Upper lobe of right lung (tissue), 1 donor: ENCODE data around the gene BDP1. TPM values are rescaled to one million over a fixed set of nuclear protein-coding genes. Genes with fewer than 3 reads are reported as not detected.

Source experiments
- ATAC-seq: fragments of 200-7000 bp; cut with Tn5 transposase; one replicate; pipeline ENCODE4 v1.9.1; 2020; ENCODE audit warnings: mild to moderate bottlenecking, moderate library complexity
- DNase-seq: peaks from one replicate; pipeline ENCODE4 v3.0.0-alpha.2; 2020
- H3K27ac ChIP-seq: fragments of 200-600 bp; one replicate; pipeline ENCODE4 v1.8.0; 2022
- H3K27me3 ChIP-seq: fragments of 200-600 bp; one replicate; pipeline ENCODE4 v1.8.0; 2022; ENCODE audit warnings: mild to moderate bottlenecking
- H3K36me3 ChIP-seq: fragments of 200-600 bp; one replicate; pipeline ENCODE4 v1.8.0; 2022
- H3K4me1 ChIP-seq: fragments of 200-600 bp; one replicate; pipeline ENCODE4 v1.8.0; 2022
- H3K4me3 ChIP-seq: fragments of 200-600 bp; one replicate; pipeline ENCODE4 v1.8.0; 2022; ENCODE audit warnings: mild to moderate bottlenecking
- H3K9me3 ChIP-seq: fragments of 200-600 bp; one replicate; pipeline ENCODE4 v1.8.0; 2022
- CTCF ChIP-seq: fragments of 200-600 bp; IDR thresholded peaks from one replicate; pipeline ENCODE4 v1.8.0; 2022; ENCODE audit warnings: antibody characterized with exemption
- intact Hi-C: fragments of 100-400 bp; cut with DNase I; formaldehyde crosslinking; loops from one replicate; pipeline ENCODE4 v1.11.0; 2022
- total RNA-seq: library from RNA; stranded (reverse); fragmentation: NEBNext Ultra II Directional; extraction: Animal tissue kit (Norgen Biotek cat#: 25700); gene quantifications from one replicate; pipeline ENCODE4 v1.2.1, GENCODE V29; 2021
- donor health status: DM: no; HTN: yes; CAD: no; lungs with severe emphysema.

BDP1 gene
- total RNA-seq, 1 donor from 2014 or later, result 28.2 TPM

- H3K4me3 ChIP-seq, result peak within 1 kb of the TSS; percentile 69
- H3K36me3 ChIP-seq, result no peaks in the 10 kb centered on the region
- H3K27me3 ChIP-seq, result no peaks in the 10 kb centered on the region
- TF ChIP-seq CTCF, result no peak
- DNase-seq, result peak; percentile 99
- intact Hi-C loops, result no loop called here
- H3K27ac ChIP-seq, result peak within 1 kb of the TSS; percentile 88
- peaks cover 15% of the 10 kb centered on the region for H3K4me1 ChIP-seq
- peak; percentile 100 for ATAC-seq
- H3K9me3 ChIP-seq, result no peaks in the 10 kb centered on the region
Observed at GRCh38 chr5:71586941-71587765, 131.7 kb downstream of the BDP1 start, which contains the start of gene MCCC2. MCCC2 (plus strand) TSS chr5:71587340; CDS start chr5:71587426, 86 bp downstream.

GRCh38 chr5:71587766-71588532 is 132.5 kb downstream of the BDP1 start:
- ATAC-seq (no peak), DNase-seq (no peak)
- no peak for TF ChIP-seq CTCF
- Histone ChIP-seq H3K36me3 (no peaks in the 10 kb centered on the region), H3K4me1 (peaks cover 15% of the 10 kb centered on the region), H3K9me3 (no peaks in the 10 kb centered on the region), H3K27ac (peak overlapping the region; percentile 88), H3K27me3 (no peaks in the 10 kb centered on the region), H3K4me3 (peak overlapping the region; percentile 69)
- intact Hi-C loops, result no loop called here

- TF ChIP-seq CTCF, result no peak
- Histone ChIP-seq H3K4me3 (peak overlapping the region; percentile 69), H3K27me3 (no peaks in the 10 kb centered on the region), H3K4me1 (peaks cover 15% of the 10 kb centered on the region), H3K27ac (no peak overlapping the region), H3K9me3 (no peaks in the 10 kb centered on the region), H3K36me3 (no peaks in the 10 kb centered on the region)
- DNase-seq (no peak), ATAC-seq (no peak)
- intact Hi-C loops, result no loop called here
Observed at GRCh38 chr5:71588533-71588885, 133.1 kb downstream of the BDP1 start.

GRCh38 chr5:71589903-71590302 is 134.5 kb downstream of the BDP1 start:
- no peak for DNase-seq
- ATAC-seq, result no peak
- no peak overlapping the region for H3K27ac ChIP-seq
- H3K9me3 ChIP-seq, result no peaks in the 10 kb centered on the region
- H3K27me3 ChIP-seq, result no peaks in the 10 kb centered on the region
- H3K4me1 ChIP-seq, result peaks cover 15% of the 10 kb centered on the region
- no peak for TF ChIP-seq CTCF
- intact Hi-C loops, result no loop called here
- H3K36me3 ChIP-seq, result no peaks in the 10 kb centered on the region
- H3K4me3 ChIP-seq, result no peak overlapping the region

GRCh38 chr5:71591100-71591499 is 135.6 kb downstream of the BDP1 start:
- Histone ChIP-seq H3K27ac (no peak overlapping the region), H3K9me3 (no peaks in the 10 kb centered on the region), H3K36me3 (peaks cover 6% of the 10 kb centered on the region), H3K4me1 (peaks cover 15% of the 10 kb centered on the region), H3K27me3 (no peaks in the 10 kb centered on the region), H3K4me3 (no peak overlapping the region)
- DNase-seq (no peak), ATAC-seq (no peak)
- intact Hi-C loops, result no loop called here
- no peak for TF ChIP-seq CTCF
